ENCODE data around the gene RNF166. TPM values are rescaled to one million over a fixed set of nuclear protein-coding genes. Genes with fewer than 3 reads are reported as not detected.
A peak's percentile ranks its signal among the peaks of the same experiment; 100 is the strongest.

Gene RNF166
- total RNA-seq, 4 donors from 2014 or later: 22.9 to 32.5 (median 26.1) TPM

- H3K27ac ChIP-seq: no peak overlapping the region
- peaks cover 0 to 7% of the 10 kb centered on the region in 2 donors for H3K4me1 ChIP-seq
- H3K9me3 ChIP-seq: no peaks in the 10 kb centered on the region
- peak; percentile 61 to 71 for ATAC-seq
- peak; percentile 29 to 67 for DNase-seq
- in situ Hi-C loops (cut with MboI; ENCODE audit: low sequenced_read_pairs in 4 of 4): loop anchor here in 2 of 4 donors (25.0 kb wide), 1 partner anchor 475 kb away; the partner anchor contains the start of genes SLC22A31 (in 2 of the 2) and ZNF778 (in 2 of the 2)
- intact Hi-C loops (cut with DNase I; ENCODE audit: low total_unique reads): loop anchor here (1.0 to 2.0 kb wide), 2 partner anchors 430 to 479 kb away; partner anchors contain the start of gene ZNF778
- H3K27me3 ChIP-seq: no peaks in the 10 kb centered on the region
- TF ChIP-seq CTCF (IDR thresholded peaks at IDR 0.05 in 4 of 5, conservative IDR thresholded peaks at IDR 0.05 in 1 of 5) (peak; percentile 91 to 98 (median 97)), POLR2A (IDR thresholded peaks at IDR 0.05) (no peak)
- no peak overlapping the region for H3K4me3 ChIP-seq
- H3K36me3 ChIP-seq: no peaks in the 10 kb centered on the region
These were observed 31.3 kb upstream of the RNF166 start for GRCh38 chr16:88737298-88738150.

GRCh38 chr16:88736496-88736895 is 30.3 kb upstream of the RNF166 start:
- no peak for ATAC-seq
- no peaks in the 10 kb centered on the region for H3K36me3 ChIP-seq

GRCh38 chr16:88736088-88736487 is 29.9 kb upstream of the RNF166 start:
- ATAC-seq: no peak
- Histone ChIP-seq H3K9me3 (no peaks in the 10 kb centered on the region), H3K27me3 (no peaks in the 10 kb centered on the region), H3K4me3 (no peak overlapping the region), H3K36me3 (no peaks in the 10 kb centered on the region), H3K27ac (no peak overlapping the region), H3K4me1 (peaks cover 0 to 7% of the 10 kb centered on the region in 2 donors)
- intact Hi-C loops (cut with DNase I; ENCODE audit: low total_unique reads) (loop anchor here (2.0 kb wide), 1 partner anchor 481 kb away; the partner anchor contains the start of gene ZNF778), in situ Hi-C loops (cut with MboI; ENCODE audit: low sequenced_read_pairs in 4 of 4) (loop anchor here in 2 of 4 donors (25.0 kb wide), 1 partner anchor 476 kb away; the partner anchor contains the start of genes SLC22A31 (in 2 of the 2) and ZNF778 (in 2 of the 2))
- no peak for DNase-seq
- TF ChIP-seq CTCF (IDR thresholded peaks at IDR 0.05 in 4 of 5, conservative IDR thresholded peaks at IDR 0.05 in 1 of 5): no peak

More at GRCh38 chr16:88736496-88736895, 30.3 kb upstream of the RNF166 start:
- in situ Hi-C loops (cut with MboI; ENCODE audit: low sequenced_read_pairs in 4 of 4): loop anchor here in 2 of 4 donors (25.0 kb wide), 1 partner anchor 476 kb away; the partner anchor contains the start of genes SLC22A31 (in 2 of the 2) and ZNF778 (in 2 of the 2)
- no peaks in the 10 kb centered on the region for H3K27me3 ChIP-seq
- no peak for DNase-seq
- TF ChIP-seq CTCF (IDR thresholded peaks at IDR 0.05 in 4 of 5, conservative IDR thresholded peaks at IDR 0.05 in 1 of 5): no peak
- no peak for TF ChIP-seq POLR2A (IDR thresholded peaks at IDR 0.05)
- no peak overlapping the region for H3K4me3 ChIP-seq
- intact Hi-C loops (cut with DNase I; ENCODE audit: low total_unique reads): loop anchor here (2.0 kb wide), 1 partner anchor 480 kb away; the partner anchor contains the start of gene ZNF778
- H3K9me3 ChIP-seq: no peaks in the 10 kb centered on the region
- H3K27ac ChIP-seq: no peak overlapping the region
- H3K4me1 ChIP-seq: peaks cover 0 to 7% of the 10 kb centered on the region in 2 donors

- H3K4me3 ChIP-seq: no peak overlapping the region
- in situ Hi-C loops (cut with MboI; ENCODE audit: low sequenced_read_pairs in 4 of 4) (loop anchor here in 2 of 4 donors (25.0 kb wide), 1 partner anchor 477 kb away; the partner anchor contains the start of genes SLC22A31 (in 2 of the 2) and ZNF778 (in 2 of the 2)), intact Hi-C loops (cut with DNase I; ENCODE audit: low total_unique reads) (loop anchor here (2.0 kb wide), 1 partner anchor 481 kb away; the partner anchor contains the start of gene ZNF778)
- peaks cover 0 to 7% of the 10 kb centered on the region in 2 donors for H3K4me1 ChIP-seq
- DNase-seq (no peak), ATAC-seq (no peak)
- TF ChIP-seq POLR2A (IDR thresholded peaks at IDR 0.05) (no peak), CTCF (IDR thresholded peaks at IDR 0.05 in 4 of 5, conservative IDR thresholded peaks at IDR 0.05 in 1 of 5) (no peak)
- H3K27me3 ChIP-seq: no peaks in the 10 kb centered on the region
- no peaks in the 10 kb centered on the region for H3K36me3 ChIP-seq
- no peak overlapping the region for H3K27ac ChIP-seq
- H3K9me3 ChIP-seq: no peaks in the 10 kb centered on the region
These were observed 29.4 kb upstream of the RNF166 start for GRCh38 chr16:88735616-88736015.
